Prostate gland (tissue), 2 donors: ENCODE measurements around the gene PALLD.

ENCODE experiments used
- CTCF ChIP-seq, 4 experiments: fragments of 200-600 bp in 2 of 4; fragments of 450-650 bp in 2 of 4; sonication (generic) in 2 of 4; IDR thresholded peaks; 1 replicate in 3 of 4; 2 replicates in 1 of 4; pipeline ENCODE4 v1.5.1; 2016 to 2019; ENCODE audit warnings: antibody characterized with exemption in 4 of 4, mild to moderate bottlenecking in 2 of 4, moderate library complexity in 2 of 4
- POLR2A ChIP-seq: fragments of 450-650 bp; IDR thresholded peaks from one replicate; pipeline ENCODE4 v1.6.1; 2016; ENCODE audit warnings: antibody characterized with exemption, mild to moderate bottlenecking

GRCh38 chr4:168504526-168504925 lies 7.7 kb downstream of the PALLD start:
- no peak for TF ChIP-seq CTCF (IDR thresholded peaks at IDR 0.05)
- TF ChIP-seq POLR2A, result no peak
